HUES64 (cell line): ENCODE data around the gene NDUFC2.
A peak's percentile ranks its signal among the peaks of the same experiment; 100 is the strongest.
"Not testable (repeated sequence)": the region's sequence is repeated elsewhere in the genome, so short reads cannot be mapped to it uniquely, and the experiment has no call there.

ENCODE experiments used
- H3K27ac ChIP-seq: 2 replicates; pipeline ENCODE4 v1.7.0; 2013; ENCODE audit warnings: low read depth, low read length, inconsistent platforms
- H3K27me3 ChIP-seq: 2 replicates; pipeline ENCODE4 v1.6.1; 2013; ENCODE audit warnings: mild to moderate bottlenecking, low read length; ENCODE audit not compliant: insufficient read depth
- H3K36me3 ChIP-seq: 2 replicates; pipeline ENCODE4 v1.6.1; 2013; ENCODE audit warnings: mild to moderate bottlenecking, low read length; ENCODE audit not compliant: insufficient read depth
- H3K4me1 ChIP-seq: 2 replicates; pipeline ENCODE4 v1.6.1; 2013; ENCODE audit warnings: mild to moderate bottlenecking, low read length, moderate library complexity; ENCODE audit not compliant: insufficient read depth
- H3K4me3 ChIP-seq: 2 replicates; pipeline ENCODE4 v1.5.1; 2013; ENCODE audit warnings: mild to moderate bottlenecking, low read length, moderate library complexity
- H3K9ac ChIP-seq: 2 replicates; pipeline ENCODE4 v1.6.1; 2013; ENCODE audit warnings: mild to moderate bottlenecking, low read depth, low read length
- H3K9me3 ChIP-seq: 2 replicates; pipeline ENCODE4 v1.6.1; 2013; ENCODE audit warnings: low read depth, low read length; ENCODE audit not compliant: insufficient read depth
- WGBS: fragments of 150-250, 120-280 bp; methylation state at CpG from one replicate; pipeline ENCODE4 v1.1.7; 2013; ENCODE audit warnings: missing lambda C conversion rate; 5-methylcytosine and 5-hydroxymethylcytosine counted together

NDUFC2 gene

GRCh38 chr11:78049348-78049747 lies 30.3 kb downstream of the NDUFC2 start:
- peaks cover 3% of the 10 kb centered on the region; the same call in 1 of the 2 replicates for H3K27me3 ChIP-seq
- H3K4me3 ChIP-seq = no peak overlapping the region
- no peak overlapping the region for H3K27ac ChIP-seq
- no peaks in the 10 kb centered on the region for H3K9me3 ChIP-seq
- no peak overlapping the region for H3K9ac ChIP-seq
- no peaks in the 10 kb centered on the region for H3K36me3 ChIP-seq
- WGBS = 88% methylated on average over 8 of the region's 8 CpGs
- peaks cover 16% of the 10 kb centered on the region for H3K4me1 ChIP-seq

GRCh38 chr11:78048561-78048960 lies 31.1 kb downstream of the NDUFC2 start:
- Histone ChIP-seq H3K27ac (no peak overlapping the region), H3K36me3 (no peaks in the 10 kb centered on the region), H3K4me1 (peaks cover 16% of the 10 kb centered on the region), H3K9ac (no peak overlapping the region), H3K9me3 (no peaks in the 10 kb centered on the region), H3K27me3 (peaks cover 3% of the 10 kb centered on the region; the same call in 1 of the 2 replicates), H3K4me3 (no peak overlapping the region)
- WGBS = 91% methylated on average over 3 of the region's 3 CpGs

GRCh38 chr11:78046486-78046854 lies 33.2 kb downstream of the NDUFC2 start:
- Histone ChIP-seq H3K4me3 (peak overlapping the region; percentile 29), H3K9me3 (no peaks in the 10 kb centered on the region), H3K27me3 (peaks cover 3% of the 10 kb centered on the region; the same call in 1 of the 2 replicates), H3K4me1 (peaks cover 14% of the 10 kb centered on the region), H3K9ac (no peak overlapping the region), H3K36me3 (no peaks in the 10 kb centered on the region), H3K27ac (no peak overlapping the region)
- WGBS = 21% methylated on average over 6 of the region's 6 CpGs

GRCh38 chr11:78045851-78046485 lies 33.7 kb downstream of the NDUFC2 start:
- Histone ChIP-seq H3K27ac (no peak overlapping the region), H3K4me1 (peaks cover 12% of the 10 kb centered on the region; the same call in 1 of the 2 replicates), H3K36me3 (no peaks in the 10 kb centered on the region), H3K9me3 (no peaks in the 10 kb centered on the region), H3K27me3 (peaks cover 3% of the 10 kb centered on the region; the same call in 1 of the 2 replicates), H3K9ac (peak overlapping the region; percentile 43; the same call in 1 of the 2 replicates), H3K4me3 (peak overlapping the region; percentile 43)
- 16% methylated on average over 26 of the region's 28 CpGs for WGBS

- no peaks in the 10 kb centered on the region for H3K9me3 ChIP-seq
Observed at GRCh38 chr11:78044706-78045105, 35.0 kb downstream of the NDUFC2 start.

GRCh38 chr11:78041843-78042440 lies 37.7 kb downstream of the NDUFC2 start:
- WGBS = 95% methylated on average over 14 of the region's 14 CpGs
- H3K36me3 ChIP-seq = no peaks in the 10 kb centered on the region
- peaks cover 3% of the 10 kb centered on the region; the same call in 1 of the 2 replicates for H3K27me3 ChIP-seq
- no peak overlapping the region for H3K9ac ChIP-seq
- H3K4me1 ChIP-seq = peaks cover 7% of the 10 kb centered on the region; the same call in 1 of the 2 replicates
- H3K27ac ChIP-seq = no peak overlapping the region
- H3K9me3 ChIP-seq = no peaks in the 10 kb centered on the region
- no peak overlapping the region for H3K4me3 ChIP-seq

More at GRCh38 chr11:78044706-78045105, 35.0 kb downstream of the NDUFC2 start:
- WGBS = 94% methylated on average over 5 of the region's 5 CpGs
- Histone ChIP-seq H3K27me3 (peaks cover 3% of the 10 kb centered on the region; the same call in 1 of the 2 replicates), H3K27ac (no peak overlapping the region), H3K9ac (no peak overlapping the region), H3K4me3 (no peak overlapping the region), H3K4me1 (peaks cover 7% of the 10 kb centered on the region; the same call in 1 of the 2 replicates), H3K36me3 (no peaks in the 10 kb centered on the region)

- not testable (repeated sequence) for H3K27ac ChIP-seq, H3K36me3 ChIP-seq, H3K9me3 ChIP-seq, H3K9ac ChIP-seq, H3K4me1 ChIP-seq, H3K27me3 ChIP-seq, H3K4me3 ChIP-seq
- WGBS = 90% methylated on average over 8 of the region's 8 CpGs
Observed at GRCh38 chr11:78041380-78041719, 38.3 kb downstream of the NDUFC2 start.

- peaks cover 3% of the 10 kb centered on the region; the same call in 1 of the 2 replicates for H3K27me3 ChIP-seq
- no peak overlapping the region for H3K27ac ChIP-seq
- H3K9ac ChIP-seq = no peak overlapping the region
- no peak overlapping the region for H3K4me3 ChIP-seq
- 90% methylated on average over 15 of the region's 15 CpGs for WGBS
- H3K36me3 ChIP-seq = no peaks in the 10 kb centered on the region
- H3K9me3 ChIP-seq = no peaks in the 10 kb centered on the region
- peaks cover 4% of the 10 kb centered on the region; the same call in 1 of the 2 replicates for H3K4me1 ChIP-seq
Observed at GRCh38 chr11:78040691-78041379, 38.8 kb downstream of the NDUFC2 start.

GRCh38 chr11:78039919-78040671 lies 39.6 kb downstream of the NDUFC2 start:
- 74% methylated on average over 7 of the region's 7 CpGs for WGBS

GRCh38 chr11:78039391-78039918 lies 40.2 kb downstream of the NDUFC2 start:
- no peak overlapping the region for H3K27ac ChIP-seq

More at GRCh38 chr11:78039919-78040671, 39.6 kb downstream of the NDUFC2 start:
- Histone ChIP-seq H3K27me3 (no peaks in the 10 kb centered on the region), H3K4me1 (peaks cover 3% of the 10 kb centered on the region; the same call in 1 of the 2 replicates), H3K9ac (no peak overlapping the region), H3K9me3 (no peaks in the 10 kb centered on the region), H3K4me3 (no peak overlapping the region), H3K36me3 (no peaks in the 10 kb centered on the region), H3K27ac (peak overlapping the region; percentile 22; the same call in 1 of the 2 replicates)

More at GRCh38 chr11:78039391-78039918, 40.2 kb downstream of the NDUFC2 start:
- H3K4me1 ChIP-seq = peaks cover 3% of the 10 kb centered on the region; the same call in 1 of the 2 replicates
- no peaks in the 10 kb centered on the region for H3K9me3 ChIP-seq
- no peak overlapping the region for H3K4me3 ChIP-seq
- H3K36me3 ChIP-seq = no peaks in the 10 kb centered on the region
- WGBS = 79% methylated on average over 1 of the region's 4 CpGs
- no peak overlapping the region for H3K9ac ChIP-seq
- H3K27me3 ChIP-seq = no peaks in the 10 kb centered on the region
